Activated CD4-positive, alpha-beta T cell treated with anti-CD3 and anti-CD28 coated beads, Interleukin-2, amount 50 U/mL, for 4 hours (primary cell): ENCODE data around the gene RNF126.

Source experiments
- DNase-seq, 2 experiments: peaks; one replicate each; pipeline ENCODE4 v3.0.0-alpha.2; 2020

RNF126 gene

DNA sequence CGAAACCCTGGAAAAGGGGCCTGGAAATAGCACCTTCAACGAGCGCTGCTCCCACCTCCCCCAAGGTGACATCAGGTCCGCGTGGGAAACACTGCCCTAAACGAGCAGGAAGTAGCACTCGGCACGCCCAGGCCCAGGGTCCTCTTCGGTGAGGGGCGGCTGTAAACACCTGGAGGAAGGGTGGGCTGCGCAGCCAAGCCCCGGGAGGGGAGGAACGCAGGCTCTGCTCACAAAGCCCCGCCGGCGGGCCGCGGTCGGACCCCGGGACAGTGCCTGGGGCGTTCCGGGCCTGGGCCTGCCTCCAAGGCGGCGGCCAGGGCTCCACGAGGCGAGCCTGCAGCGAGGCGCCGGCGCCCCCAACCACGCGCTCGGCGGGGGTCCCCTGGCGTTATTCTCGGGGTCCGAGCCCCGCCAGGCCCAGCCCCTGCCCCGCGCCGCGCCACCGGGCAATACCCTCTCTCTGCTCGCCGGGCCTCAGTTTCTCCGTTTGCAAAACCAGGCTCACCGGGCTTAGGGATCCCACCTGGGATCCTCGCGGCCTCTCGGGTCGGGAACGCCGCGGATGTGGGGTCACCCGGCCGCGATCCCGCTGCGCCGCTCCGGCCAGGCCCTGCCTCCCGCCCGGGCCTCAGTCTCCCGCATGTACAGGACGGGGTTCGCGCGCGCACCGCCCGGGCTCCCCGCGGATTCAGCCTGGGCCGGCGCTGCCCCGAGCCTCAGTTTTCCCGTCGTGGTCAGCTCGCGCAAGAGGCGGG, 630 bp downstream of the RNF126 start:
- DNase-seq = peak; percentile 70 to 71

GRCh38 chr19:661427-662196, 1.4 kb downstream of the RNF126 start:
- DNase-seq = peak; percentile 53 to 55

- DNase-seq = no peak
These were observed 2.1 kb downstream of the RNF126 start for GRCh38 chr19:660793-661426.

DNA sequence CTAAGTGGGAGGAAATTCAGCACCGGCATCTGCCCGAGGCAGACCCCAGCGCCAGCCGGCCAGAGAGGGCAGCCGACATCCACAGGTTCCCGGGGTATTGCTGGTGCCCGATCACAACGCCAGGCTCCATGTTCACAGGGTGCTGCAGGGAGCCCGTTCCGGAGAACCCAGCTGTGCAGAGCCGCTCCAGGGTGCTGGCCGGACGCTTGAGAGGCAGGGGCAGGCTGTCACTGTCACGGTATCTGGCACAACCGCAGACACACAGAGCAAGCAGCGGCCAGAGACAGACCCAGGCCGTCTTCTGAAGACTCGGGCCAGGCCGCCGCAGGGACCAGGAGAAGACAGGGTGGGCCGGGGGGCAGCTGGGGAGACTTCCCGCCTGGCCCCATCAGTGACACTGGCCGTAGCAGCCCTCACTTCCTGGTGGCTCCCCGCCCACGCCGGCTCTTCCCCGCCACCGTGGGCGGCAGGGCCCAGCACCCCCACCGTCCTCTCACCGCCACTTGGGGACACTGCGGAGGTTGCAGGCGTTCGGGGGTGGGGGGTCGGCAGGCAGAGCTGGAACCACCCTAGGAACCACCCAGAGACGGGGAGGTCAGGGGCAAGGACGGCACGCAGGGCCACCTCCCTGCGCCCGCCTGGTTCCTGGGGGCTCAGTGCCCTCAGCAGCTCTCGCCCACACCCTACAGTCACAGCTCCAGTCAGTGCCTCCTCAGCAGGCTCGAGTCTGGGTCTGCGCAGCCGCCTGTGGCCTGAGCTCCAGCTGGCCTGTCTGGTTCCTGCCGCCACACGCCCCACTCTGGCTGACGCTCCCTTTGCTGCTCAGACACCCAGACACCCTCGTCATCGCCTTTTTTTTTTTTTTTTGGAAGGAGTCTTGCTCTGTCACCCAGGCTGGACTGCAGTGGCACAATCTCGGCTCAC, 3.8 kb downstream of the RNF126 start:
- peak; percentile 38 for DNase-seq

- no peak for DNase-seq
These were observed 4.8 kb downstream of the RNF126 start for GRCh38 chr19:658059-658839.

DNA sequence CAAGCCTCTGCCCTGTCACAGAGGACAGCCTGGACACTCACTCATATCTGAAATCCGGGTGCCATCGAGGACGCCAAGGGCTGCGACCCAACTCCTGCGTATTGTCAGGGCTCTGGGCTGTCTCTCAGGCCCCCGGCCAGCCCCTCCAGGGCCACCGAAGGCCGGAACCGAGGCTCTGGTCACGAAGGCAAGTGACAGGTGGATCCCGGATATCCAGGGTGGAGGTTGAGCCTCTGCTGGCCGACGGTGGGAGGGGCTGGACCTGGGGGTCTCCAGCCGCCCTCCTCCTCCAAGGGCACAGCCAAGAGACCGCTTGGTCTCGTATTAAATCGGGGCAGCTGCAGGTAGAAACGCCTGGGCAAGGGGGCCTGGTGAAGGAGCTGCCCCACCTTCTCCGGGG, 5.4 kb downstream of the RNF126 start:
- no peak for DNase-seq

DNA sequence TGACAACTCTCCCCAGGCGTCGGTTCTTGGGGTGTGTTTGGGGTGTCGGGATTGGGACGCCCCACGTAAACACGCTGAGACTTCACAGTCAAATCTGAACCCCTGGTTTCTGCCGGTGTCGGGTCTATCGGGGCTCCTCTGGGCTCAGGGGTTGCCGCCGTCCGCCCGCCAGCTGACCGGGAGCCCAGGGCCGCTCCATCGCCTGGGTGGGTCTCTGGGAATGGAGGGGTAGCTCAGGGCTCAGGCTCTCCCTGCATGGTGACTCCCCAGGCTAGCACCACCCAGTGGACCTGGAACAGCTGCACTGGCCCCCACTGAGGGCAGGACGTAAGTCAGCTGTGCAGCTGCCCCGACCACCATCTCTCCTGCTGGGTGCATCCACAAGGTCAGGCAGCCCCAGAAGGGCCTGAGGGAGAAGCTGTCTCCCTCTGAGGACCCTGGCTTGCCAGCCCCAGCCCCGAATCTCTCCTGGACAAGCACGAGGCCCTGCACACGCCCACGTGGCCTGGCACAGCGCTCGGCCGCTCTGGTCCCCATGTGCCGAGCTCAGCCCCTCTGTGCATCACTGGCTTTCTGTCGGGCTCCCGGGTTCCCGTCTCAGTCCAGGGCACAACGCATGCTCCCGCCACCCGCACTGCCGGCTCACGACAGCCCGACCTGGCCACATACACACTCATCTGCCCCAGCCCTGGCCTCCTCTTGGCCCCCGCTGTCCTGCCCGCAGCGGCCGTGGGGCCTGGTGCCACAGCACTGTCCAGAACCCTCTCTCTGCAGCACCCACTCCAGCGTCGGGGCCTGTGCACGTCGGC, 6.1 kb downstream of the RNF126 start:
- DNase-seq = no peak

DNA sequence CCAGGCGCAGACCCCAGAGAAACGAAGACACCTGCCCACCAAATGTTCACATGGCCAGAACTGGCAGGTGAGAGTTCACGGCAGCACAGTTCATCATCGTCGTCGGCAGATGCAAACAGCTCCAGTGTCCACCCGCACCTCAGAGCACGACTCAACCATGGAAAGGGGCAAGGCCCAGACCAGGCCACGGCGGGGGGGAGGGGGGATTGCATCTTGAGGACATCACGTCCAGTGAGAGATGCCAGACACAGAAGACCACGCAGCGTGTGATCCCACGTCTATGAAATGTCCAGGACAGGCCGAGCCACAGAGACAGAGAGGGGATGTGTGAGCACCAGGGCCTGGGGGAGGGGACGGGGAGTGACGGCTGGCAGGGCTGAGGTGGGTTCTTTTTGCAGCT, 7.3 kb downstream of the RNF126 start:
- DNase-seq = no peak

DNA sequence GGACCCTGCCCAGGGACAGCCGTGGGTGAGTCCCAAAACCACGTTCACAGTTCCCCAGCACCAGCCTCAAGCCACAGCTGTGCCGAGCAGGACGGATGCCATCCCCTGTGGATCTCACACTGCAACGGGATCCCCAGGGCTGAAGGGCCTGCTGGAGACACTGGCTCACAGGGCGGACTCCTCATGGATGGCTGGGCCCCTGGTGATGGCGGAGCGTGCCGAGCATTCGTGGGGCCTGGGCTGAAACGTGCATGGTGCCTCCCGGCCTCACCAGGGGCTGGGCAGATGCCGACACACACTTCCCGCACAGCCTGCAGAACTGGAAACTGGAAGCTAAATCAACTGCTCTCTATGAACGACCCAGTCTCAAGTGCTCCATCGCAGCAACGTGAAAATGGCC, 9.6 kb downstream of the RNF126 start:
- no peak for DNase-seq

GRCh38 chr19:652467-653389, 10.3 kb downstream of the RNF126 start:
- DNase-seq = no peak

- DNase-seq = no peak
These were observed 11.0 kb downstream of the RNF126 start for GRCh38 chr19:651991-652390.

- no peak for DNase-seq
These were observed 11.7 kb downstream of the RNF126 start for GRCh38 chr19:651114-651818.

- no peak for DNase-seq
These were observed 12.9 kb downstream of the RNF126 start for GRCh38 chr19:650121-650520.

- DNase-seq = no peak
These were observed 13.9 kb downstream of the RNF126 start for GRCh38 chr19:648904-649801.

DNA sequence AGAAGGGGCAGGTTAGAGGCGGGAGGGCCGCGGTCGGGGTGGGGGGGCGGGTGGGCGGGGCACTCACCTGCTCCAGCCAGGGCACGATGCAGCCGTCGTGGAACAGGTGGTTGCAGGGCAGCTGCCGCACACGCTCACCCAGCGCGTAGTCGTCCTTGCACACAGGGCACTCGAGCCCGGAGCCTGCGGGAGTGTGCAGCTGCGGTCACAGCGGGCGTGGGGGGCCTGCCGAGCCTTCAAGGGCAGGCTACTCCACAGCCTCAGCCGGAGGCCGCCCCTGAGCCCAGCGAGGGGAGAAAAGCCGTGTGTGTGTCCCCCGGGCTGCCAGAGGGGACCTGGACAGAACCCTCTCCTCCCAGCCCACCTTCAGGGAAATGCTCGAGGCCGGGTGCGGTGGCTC, 14.7 kb downstream of the RNF126 start:
- no peak for DNase-seq

- DNase-seq = no peak
These were observed 15.3 kb downstream of the RNF126 start for GRCh38 chr19:647566-648284.

DNA sequence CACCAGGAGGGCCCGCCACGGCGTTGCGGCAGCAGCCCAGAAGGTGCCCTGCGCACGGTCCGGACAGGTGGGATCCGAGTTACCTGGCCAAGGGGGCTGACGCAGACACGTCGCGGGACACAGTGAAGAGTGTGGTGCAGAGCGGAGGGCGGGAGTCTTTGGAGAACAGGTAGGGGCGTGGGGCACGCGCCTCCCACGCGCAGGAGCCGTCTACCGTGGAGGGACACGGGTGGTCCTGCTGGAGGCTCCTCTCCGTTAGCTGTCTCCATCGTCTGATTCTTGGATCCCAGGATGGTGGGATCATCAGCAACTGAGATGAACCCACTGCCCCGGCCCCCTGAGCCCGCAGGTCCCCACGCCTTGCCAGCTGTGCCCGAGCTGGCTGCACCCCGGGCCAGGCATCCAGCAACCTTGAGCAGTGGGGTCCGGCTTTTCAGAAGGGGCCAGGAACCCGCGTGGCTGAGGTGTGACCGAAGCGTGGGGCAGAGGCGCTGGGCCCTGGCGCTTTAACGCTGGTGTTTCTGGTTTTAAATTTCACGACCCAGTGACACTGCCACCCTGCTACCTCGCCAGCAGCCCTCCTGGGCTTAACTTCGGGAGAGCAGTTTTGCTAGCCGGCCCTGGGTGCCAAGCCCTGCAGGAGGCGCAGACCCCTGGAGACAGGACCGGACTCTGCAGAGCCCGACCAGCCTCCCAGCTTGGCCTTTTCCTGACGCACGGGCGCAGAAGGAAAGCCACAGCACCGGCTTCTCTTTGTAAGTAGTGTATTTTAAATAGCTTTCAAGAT, 16.0 kb downstream of the RNF126 start:
- DNase-seq = no peak
